Measurements from ENCODE around the gene MPPED1. TPM values are rescaled to one million over a fixed set of nuclear protein-coding genes. Genes with fewer than 3 reads are reported as not detected.

The MPPED1 gene
- total RNA-seq, 1 experiment from 2014 or later = not detected

DNA sequence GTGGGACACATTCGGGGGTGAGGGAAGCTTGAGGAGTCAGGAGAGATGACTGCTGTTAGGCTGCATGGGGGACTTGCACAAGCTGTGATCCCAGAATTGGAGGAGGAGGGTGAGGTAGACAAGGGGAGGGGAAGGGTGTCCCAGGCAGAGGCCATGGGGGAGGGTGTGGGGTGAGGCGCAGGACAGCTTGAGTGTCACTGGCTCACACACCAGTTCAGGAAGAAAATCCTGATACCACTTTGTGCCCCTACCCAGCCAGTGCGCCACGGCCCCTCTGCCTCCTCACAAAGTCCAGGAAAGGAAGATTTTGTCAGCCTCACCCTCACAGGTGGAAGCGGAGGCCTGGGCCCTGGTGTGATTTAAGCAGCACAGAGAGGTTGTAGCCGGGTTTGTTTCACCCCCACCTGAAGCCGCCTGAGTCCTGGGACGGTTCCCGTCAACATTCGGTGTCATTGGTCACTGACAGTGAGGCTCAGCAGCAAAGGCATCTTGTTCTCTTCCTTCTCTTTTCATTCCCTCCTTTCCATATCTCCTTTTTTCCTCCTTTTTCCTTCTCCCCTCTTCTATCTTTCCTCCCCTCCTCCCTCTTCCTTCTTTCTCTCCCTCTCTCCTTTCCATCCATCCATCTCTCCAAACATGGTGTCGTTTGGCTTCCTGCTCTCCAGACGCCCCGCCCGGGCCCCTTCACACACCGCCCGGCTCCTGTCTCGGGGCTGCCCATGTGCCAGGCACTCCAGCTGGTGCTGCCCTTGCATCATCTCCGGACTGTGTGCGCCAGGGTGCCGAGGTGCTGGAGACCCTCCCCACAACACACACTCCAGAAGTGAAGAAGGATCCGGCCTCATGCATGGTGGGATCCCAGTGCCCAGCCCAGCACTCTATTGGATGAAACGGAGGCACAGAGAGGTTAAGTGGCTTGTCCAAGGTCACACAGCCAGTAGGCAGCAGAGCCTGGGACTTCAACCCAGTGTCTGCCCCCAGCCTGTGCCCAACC is 89.3 kb downstream of the MPPED1 start:
- in situ Hi-C loops (cut with HindIII; ENCODE audit: low pct_unique_long_range_greater_than_20kb, low sequenced_read_pairs) = no loop called here
- no peak for DNase-seq (ENCODE audit: low read depth)

DNA sequence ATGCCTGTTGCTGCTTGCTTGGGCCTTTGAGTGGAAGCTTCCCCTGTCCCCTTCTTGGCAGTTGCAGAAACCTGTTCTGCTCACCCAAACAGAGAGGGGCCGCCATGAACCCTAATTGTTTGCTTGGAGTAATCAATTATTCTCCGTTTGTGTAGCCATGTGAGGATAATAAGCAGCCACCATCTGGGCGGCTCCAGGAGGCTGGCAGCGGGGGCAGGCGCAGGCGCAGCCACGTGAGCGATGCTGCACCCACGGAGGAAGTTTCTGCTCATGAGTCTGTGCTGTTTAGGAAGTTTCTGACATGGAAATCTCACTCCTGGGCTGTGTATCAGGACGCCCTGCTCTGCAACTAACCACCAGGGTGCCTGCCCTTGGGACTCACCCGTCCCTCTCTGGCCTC is 90.1 kb downstream of the MPPED1 start:
- in situ Hi-C loops (cut with HindIII; ENCODE audit: low pct_unique_long_range_greater_than_20kb, low sequenced_read_pairs) = no loop called here
- DNase-seq (ENCODE audit: low read depth) = no peak

DNA sequence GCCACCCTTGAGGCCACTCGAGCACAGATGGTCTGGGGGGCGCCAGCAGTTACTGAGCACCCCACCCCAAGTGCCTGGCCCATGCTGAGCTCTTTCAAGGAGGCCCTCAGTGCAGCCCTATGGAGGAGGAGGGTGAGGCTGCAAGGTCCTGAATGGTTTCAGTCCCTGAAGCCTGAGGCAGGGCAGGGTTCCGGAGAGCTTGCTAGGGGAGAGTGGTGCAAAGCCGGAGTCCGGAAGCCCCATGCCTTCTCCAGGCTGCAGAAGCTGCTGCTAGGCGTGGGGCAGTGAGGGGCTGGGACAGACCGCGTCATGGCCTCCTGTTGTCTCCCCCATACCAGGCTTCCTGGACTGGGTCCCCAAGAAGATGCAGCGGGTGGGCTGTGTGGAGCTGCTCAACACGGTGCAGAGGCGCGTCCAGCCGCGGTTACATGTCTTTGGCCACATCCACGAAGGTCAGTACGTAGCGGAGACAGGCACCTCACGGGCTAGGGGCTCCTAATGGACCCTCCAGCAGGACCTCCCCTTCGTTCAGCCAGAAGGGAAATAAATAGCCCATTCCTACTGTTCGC is 90.6 kb downstream of the MPPED1 start:
- in situ Hi-C loops (cut with HindIII; ENCODE audit: low pct_unique_long_range_greater_than_20kb, low sequenced_read_pairs) = no loop called here
- no peak for DNase-seq (ENCODE audit: low read depth)

DNA sequence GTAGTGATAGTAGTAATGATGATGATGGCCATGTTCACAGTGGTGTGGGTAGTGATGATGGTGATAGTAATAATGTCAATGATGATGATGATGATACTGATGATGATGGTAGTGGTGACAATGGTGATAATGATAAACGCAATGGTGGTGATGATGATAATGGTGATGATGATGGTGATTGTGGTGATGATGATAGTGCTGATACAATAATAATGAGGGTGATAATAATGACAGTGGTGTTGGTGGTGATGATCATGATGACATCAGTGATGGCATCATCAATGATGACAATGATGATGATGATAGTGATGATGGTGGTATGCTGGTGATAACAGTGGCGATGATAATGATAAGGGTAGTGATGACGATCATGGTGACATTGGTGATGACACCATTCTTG is 92.3 kb downstream of the MPPED1 start:
- DNase-seq (ENCODE audit: low read depth) = no peak
- in situ Hi-C loops (cut with HindIII; ENCODE audit: low pct_unique_long_range_greater_than_20kb, low sequenced_read_pairs) = no loop called here

DNA sequence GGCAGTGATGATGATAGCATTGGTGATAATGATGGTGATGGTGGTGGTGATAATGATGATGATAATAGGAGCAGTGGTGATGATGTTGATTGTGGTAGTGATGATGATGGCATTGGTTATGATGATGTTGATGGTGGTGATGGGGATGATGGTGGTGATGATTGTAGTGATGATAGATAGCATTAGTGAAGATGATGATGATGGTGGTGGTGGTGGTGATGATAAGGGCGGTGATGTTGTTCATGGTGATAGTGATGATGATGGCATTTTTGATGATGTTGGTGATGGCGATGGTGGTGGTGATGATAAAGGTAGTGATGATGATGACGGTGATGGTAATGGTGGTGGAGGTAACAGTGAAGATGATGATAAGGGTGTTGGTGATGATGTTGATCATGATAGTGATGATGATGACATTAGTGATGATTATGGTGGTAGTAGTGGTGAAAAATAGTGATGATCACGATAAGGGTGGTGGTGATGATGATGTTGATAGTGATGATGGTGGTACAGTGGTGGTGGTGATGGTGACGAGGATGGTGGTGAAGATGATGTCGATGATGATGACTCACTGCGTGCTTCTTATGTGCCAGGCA is 93.0 kb downstream of the MPPED1 start:
- in situ Hi-C loops (cut with HindIII; ENCODE audit: low pct_unique_long_range_greater_than_20kb, low sequenced_read_pairs) = no loop called here
- no peak for DNase-seq (ENCODE audit: low read depth)

DNA sequence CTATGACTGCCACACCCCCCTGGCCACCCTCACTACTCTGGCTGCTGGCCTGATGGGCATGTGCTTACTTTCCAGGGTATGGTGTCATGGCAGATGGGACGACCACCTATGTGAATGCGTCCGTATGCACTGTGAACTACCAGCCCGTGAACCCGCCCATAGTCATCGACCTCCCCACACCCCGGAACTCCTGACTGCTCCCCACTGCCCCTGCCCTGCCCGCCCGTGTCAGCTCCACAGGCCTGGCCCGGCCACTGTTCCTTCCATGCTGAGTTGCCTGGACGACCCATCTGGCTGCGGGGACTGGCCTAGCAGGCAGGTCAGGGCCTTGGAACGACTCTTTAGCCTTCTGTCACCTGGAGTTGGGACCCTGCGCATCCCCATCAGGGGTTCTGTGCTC is 93.6 kb downstream of the MPPED1 start:
- in situ Hi-C loops (cut with HindIII; ENCODE audit: low pct_unique_long_range_greater_than_20kb, low sequenced_read_pairs) = no loop called here
- no peak for DNase-seq (ENCODE audit: low read depth)

DNA sequence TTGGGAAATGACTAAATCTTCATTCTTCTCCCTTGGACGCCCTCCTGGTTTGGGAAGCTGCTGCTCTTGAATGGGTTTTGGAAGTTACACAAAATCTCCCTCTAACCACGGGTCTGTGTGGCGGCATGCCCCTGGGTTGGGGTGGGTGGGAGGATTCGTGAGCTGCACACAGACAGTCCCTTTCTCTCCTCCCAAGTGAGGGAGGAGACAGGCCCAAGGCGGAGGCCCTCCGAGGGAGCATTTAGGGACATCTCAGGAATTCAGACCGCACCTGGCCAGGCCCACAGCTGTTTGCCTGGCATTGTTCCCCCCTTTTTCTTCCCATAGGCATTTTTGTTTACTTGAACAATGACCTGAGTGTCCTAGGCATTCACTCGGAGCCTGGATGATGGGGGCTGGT is 94.1 kb downstream of the MPPED1 start:
- no peak for DNase-seq (ENCODE audit: low read depth)
- in situ Hi-C loops (cut with HindIII; ENCODE audit: low pct_unique_long_range_greater_than_20kb, low sequenced_read_pairs) = no loop called here

DNA sequence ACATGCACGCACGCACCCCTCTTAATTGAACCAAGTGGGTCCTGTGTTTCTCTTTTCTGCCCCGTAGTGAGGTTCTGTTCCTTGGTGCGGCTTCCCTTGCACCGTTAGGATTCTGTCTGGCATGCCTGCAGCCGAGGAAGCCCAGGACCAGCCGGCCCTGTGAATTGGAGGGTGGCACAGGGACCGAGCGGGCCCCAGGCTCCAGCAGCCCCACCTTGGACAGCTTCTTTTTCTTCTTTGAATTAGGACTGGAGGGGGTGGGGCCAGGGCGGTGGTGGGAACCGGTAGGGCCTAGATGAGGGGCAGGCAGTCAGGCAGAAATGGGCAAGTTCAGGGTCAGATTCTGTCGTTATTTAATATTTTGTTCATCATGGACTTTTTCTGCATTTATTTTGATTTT is 94.7 kb downstream of the MPPED1 start:
- in situ Hi-C loops (cut with HindIII; ENCODE audit: low pct_unique_long_range_greater_than_20kb, low sequenced_read_pairs) = no loop called here
- DNase-seq (ENCODE audit: low read depth) = no peak

DNA sequence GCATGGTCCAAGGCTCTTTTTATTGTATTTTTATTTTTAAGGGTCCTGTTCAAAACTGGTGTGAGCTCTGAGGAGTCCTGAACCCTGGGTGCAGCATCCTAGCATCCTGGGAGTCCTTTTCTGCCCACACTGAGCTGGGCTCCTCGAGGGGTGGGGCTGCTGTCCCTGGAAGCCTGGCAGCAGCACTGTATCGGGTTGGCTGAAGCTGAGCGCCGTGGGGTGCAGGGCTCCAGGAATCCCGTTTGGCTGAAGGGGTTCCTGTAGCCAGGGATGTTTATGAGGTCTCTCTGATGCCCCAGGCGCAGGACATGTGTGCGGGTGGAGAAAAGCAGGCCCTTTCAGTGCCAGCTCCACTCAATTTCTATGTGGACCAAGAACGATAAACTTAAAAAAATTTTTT is 95.4 kb downstream of the MPPED1 start:
- in situ Hi-C loops (cut with HindIII; ENCODE audit: low pct_unique_long_range_greater_than_20kb, low sequenced_read_pairs) = no loop called here
- no peak for DNase-seq (ENCODE audit: low read depth)

DNA sequence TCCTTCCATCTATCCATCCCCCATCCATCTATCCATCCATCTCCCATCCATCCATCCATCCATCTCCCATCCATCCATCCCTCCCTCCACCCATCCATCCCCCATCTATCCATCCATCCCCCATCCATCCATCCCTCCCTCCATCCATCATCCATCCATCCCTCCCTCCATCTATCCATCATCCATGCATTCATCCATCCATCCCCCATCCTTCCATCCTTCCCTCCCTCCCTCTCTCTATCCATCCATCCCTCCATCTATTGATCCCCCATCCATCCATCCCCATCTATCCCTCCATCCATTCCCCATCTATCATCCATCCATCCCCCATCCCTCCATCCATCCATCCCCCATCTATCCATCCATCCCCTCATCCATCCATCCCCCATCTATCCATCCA is 96.7 kb downstream of the MPPED1 start:
- no peak for DNase-seq (ENCODE audit: low read depth)
- in situ Hi-C loops (cut with HindIII; ENCODE audit: low pct_unique_long_range_greater_than_20kb, low sequenced_read_pairs) = no loop called here

DNA sequence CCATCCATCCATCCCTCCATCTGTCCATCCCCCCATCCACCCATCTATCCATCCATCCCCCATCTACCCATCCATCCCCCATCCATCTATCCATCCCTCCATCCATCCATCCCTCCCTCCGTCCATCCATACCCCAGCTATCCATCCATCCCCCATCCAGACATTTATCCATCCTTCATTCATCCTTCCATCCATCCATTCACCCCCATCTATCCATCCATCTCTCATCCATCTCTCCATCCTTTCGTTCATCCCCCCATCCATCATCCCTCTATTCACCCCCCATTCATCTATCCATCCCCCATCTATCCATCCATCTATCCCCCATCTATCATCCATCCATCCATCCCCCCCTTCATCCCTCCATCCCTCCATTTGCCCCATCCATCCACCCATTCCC is 97.5 kb downstream of the MPPED1 start:
- in situ Hi-C loops (cut with HindIII; ENCODE audit: low pct_unique_long_range_greater_than_20kb, low sequenced_read_pairs) = no loop called here
- DNase-seq (ENCODE audit: low read depth) = no peak

DNA sequence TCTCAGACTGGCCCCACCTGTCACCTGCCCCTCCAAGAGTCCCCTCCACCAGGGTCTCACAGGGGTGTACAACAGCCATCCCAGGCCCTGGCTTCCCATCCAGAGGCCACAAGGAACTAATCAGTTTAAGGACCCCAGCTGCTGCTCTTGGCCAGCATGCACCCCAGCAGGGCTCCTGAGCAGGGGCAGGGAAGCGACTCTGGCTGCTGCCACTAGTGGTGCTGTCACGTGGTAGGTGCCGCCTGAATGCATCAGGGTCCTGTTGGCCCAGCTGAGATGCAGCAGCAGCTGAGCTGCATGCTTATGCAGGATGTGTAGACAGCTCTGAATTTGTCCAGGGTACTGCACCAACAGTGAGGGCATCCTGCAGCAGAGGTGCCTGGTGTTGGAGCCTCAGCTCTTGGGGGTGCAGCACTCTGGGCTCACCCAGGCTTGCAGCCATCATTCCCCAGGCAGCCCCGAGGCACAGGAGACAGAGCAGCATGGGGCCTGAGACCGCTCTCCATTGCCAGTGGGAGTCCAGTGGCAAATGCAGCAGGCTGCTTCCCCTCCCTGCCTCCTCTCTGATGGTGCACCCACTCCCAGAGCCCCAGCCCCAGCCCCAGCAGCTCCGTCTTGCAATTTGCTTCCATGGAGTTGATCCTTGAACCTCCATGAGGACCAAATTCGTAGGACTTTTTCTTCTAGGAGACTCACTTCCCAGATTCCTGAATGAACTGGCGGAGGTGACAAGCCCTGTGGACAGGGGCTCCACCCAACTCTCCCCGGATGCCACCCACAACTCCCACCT is 98.7 kb downstream of the MPPED1 start:
- no peak for DNase-seq (ENCODE audit: low read depth)
- in situ Hi-C loops (cut with HindIII; ENCODE audit: low pct_unique_long_range_greater_than_20kb, low sequenced_read_pairs) = no loop called here

DNA sequence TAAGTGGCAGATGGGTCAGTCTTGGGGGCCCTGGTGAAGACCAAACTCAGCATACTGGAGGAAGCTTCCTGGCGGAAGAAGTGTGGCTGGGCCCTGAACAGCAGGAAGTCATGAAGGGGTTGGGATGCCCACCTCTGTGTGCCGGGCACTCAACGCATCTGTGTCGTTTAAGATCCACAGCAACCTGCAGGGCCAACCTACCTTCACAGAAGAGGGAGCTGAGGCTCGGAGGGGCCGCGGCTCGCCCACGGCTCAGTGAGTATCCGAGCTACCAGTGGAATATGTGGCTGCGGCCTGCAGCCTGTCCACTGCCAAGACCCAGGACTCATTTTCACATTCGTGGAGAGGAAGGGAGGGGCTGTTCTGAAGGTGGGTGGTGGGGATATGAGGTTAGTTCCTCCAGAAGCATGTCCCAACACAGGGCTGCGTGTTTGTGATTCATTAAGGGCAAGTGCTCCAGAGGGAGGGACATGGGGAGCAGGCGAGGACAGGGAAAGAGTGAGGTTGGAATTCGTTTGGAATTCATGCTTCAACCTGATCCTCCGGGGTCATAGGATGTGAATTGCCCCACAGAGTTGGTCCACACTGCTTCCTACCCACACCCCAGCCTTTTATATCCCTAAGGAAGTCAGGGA is 99.6 kb downstream of the MPPED1 start:
- DNase-seq (ENCODE audit: low read depth) = no peak
- in situ Hi-C loops (cut with HindIII; ENCODE audit: low pct_unique_long_range_greater_than_20kb, low sequenced_read_pairs) = no loop called here

DNA sequence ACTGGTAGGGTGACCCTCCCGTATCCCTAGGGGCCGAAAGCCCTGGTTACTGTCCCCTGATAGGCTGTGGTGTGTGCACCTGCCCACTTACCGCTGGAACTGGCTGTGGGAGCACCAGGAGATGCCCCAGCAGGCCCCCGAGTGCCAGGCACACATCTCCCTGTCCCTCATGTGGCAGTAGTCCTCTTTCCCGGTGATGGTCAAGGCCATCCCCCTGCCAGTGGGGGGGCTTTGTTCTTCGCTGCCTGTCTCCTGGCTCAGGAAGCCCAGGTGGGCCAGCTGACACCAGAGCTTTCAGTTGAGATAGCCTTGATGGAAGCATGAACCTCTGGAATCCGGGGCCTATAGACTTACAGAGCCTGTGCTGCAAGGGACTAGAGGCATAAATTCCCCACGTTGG is 100.5 kb downstream of the MPPED1 start:
- no peak for DNase-seq (ENCODE audit: low read depth)
- in situ Hi-C loops (cut with HindIII; ENCODE audit: low pct_unique_long_range_greater_than_20kb, low sequenced_read_pairs) = no loop called here

DNA sequence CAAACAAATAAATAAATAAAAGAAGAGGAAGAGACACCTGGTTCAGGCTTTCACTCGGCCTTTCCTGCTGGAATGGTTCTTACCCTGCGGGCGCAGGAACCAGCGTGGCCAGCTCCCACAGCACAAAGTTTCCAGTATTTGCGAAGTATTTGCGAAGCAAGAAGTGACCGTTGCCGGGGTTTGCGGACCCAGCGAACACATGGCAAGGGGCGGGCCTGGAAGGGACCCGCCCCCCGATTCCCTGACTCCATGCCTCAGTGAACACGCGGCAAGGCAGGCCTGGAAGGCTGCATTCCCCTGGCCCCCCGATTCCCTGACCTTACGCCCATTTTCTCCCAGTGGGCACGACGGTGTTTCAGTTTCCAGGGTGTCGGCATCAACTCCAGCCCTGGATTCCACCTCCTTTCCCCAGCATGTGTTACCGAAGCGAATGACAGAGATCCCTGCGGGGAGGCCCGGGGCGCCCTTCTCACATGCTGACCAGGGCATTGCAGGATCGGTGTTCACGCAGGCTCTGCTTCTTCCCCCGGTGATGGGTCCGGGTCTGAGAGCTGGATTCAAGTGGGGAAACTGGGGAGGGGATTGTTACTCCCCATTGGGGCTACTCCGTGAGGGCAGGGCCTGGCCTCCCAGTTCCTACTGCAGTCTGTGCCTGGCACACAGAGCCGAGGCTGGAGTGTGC is 102.8 kb downstream of the MPPED1 start:
- in situ Hi-C loops (cut with HindIII; ENCODE audit: low pct_unique_long_range_greater_than_20kb, low sequenced_read_pairs) = no loop called here
- DNase-seq (ENCODE audit: low read depth) = no peak

DNA sequence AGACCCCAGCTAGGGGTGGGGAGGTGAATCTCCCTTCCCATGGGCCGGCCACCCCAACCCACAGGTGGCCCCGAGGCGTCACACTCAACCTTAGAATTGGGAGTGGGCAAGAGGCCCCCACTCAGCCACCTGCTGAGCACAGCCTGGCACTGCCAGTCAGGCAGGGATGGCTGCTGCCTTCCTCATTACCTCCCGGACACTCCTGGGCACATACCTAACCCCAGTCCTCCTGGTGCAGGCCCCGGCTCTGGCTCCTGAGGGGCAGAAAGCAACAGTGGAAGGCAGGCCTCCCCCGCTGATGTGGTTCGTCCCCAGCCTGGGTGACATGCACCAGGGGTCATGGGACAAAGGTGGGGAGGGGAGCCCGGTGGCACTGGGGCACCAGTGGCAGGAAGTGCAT is 103.6 kb downstream of the MPPED1 start:
- DNase-seq (ENCODE audit: low read depth) = no peak

DNA sequence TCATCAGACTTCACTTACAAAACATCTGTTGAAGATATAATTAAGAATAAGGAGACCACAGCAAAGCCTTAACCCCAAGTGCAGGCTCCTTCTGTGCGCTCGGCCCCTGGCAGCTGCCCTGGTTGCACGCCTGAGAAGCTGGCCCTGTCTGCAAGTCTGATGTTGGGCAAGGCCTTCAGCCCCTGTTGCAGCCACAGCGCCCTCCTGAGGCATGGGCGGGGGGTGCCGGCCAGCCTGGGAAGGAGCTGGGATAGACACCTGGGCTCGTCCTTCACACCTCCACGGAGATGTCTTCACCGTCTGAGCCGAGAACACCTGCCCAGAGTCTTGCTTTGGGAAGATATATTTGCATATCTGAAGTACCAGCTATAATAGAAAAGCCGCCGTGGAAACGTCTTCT is 104.1 kb downstream of the MPPED1 start:
- in situ Hi-C loops (cut with HindIII; ENCODE audit: low pct_unique_long_range_greater_than_20kb, low sequenced_read_pairs) = no loop called here
- no peak for DNase-seq (ENCODE audit: low read depth)

More for the DNA sequence above, 103.6 kb downstream of the MPPED1 start:
- in situ Hi-C loops (cut with HindIII; ENCODE audit: low pct_unique_long_range_greater_than_20kb, low sequenced_read_pairs) = no loop called here

DNA sequence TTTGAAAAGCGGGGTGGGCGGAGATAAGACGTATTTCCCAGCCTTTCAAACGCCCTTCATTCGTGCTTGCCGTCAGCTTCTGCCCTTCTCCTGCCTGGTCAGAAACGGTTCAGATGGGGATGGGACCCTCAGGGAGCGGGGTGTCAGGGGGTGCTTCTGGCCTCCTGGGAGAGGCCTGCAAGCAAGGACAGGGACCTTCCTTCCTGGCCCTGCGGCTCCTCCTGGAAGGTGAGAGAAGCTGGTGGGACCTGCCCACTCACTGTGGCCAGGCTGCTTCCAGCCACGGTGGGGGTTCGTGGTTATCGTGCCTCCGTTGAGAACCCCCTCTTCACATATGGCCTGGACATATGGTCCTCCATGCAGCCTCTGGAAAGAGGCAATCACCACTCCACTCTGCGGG is 104.6 kb downstream of the MPPED1 start:
- in situ Hi-C loops (cut with HindIII; ENCODE audit: low pct_unique_long_range_greater_than_20kb, low sequenced_read_pairs) = no loop called here
- DNase-seq (ENCODE audit: low read depth) = no peak

Measured in Caki2 (cell line).